Measurements from ENCODE around the gene PCDHA7.
"Not testable (repeated sequence)": the region's sequence is repeated elsewhere in the genome, so short reads cannot be mapped to it uniquely, and the experiment has no call there.

Gene PCDHA7

DNA sequence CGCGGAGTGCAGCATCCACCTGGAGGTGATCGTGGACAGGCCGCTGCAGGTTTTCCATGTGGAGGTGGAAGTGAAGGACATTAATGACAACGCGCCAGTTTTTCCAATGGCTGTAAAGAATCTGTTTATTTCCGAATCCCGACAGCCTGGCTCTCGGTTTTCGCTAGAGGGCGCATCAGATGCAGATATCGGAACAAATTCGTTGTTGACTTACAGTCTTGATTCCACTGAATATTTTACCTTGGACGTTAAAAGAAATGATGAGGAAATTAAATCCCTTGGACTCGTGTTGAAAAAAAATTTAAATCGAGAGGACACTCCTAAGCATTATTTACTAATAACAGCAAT is 32.6 kb upstream of the PCDHA7 start:
- Histone ChIP-seq H3K4me1 (ENCODE audit: control insufficient read depth, insufficient read depth, low read length) (no peaks in the 10 kb centered on the region), H3K9me3 (ENCODE audit: control insufficient read depth, insufficient read depth, low read depth, low read length) (peaks cover 23% of the 10 kb centered on the region), H3K27ac (ENCODE audit: low read depth, low read length) (no peak overlapping the region), H3K36me3 (ENCODE audit: control insufficient read depth, insufficient read depth, low read length) (peaks cover 6% of the 10 kb centered on the region; the same call in 1 of the 2 replicates), H3K27me3 (ENCODE audit: control insufficient read depth, insufficient read depth, low read length) (no peaks in the 10 kb centered on the region), H3K9ac (ENCODE audit: low read length) (no peak overlapping the region), H3K4me3 (ENCODE audit: low read depth, low read length) (peak overlapping the region; percentile 27; the same call in 1 of the 2 replicates)

DNA sequence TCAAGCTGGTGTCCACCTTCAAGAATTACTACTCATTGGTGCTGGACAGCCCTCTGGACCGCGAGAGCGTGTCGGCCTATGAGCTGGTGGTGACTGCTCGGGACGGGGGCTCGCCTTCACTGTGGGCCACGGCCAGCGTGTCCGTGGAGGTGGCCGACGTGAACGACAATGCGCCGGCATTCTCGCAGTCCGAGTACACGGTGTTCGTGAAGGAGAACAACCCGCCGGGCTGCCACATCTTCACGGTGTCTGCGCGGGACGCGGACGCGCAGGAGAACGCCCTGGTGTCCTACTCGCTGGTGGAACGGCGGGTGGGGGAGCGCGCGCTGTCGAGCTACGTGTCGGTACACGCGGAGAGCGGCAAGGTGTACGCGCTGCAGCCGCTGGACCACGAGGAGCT is 31.7 kb upstream of the PCDHA7 start:
- H3K27me3 ChIP-seq (ENCODE audit: control insufficient read depth, insufficient read depth, low read length); H3K9ac ChIP-seq (ENCODE audit: low read length); H3K27ac ChIP-seq (ENCODE audit: low read depth, low read length); H3K36me3 ChIP-seq (ENCODE audit: control insufficient read depth, insufficient read depth, low read length); H3K4me1 ChIP-seq (ENCODE audit: control insufficient read depth, insufficient read depth, low read length); H3K4me3 ChIP-seq (ENCODE audit: low read depth, low read length): not testable (repeated sequence)
- H3K9me3 ChIP-seq (ENCODE audit: control insufficient read depth, insufficient read depth, low read depth, low read length): peaks cover 18% of the 10 kb centered on the region

DNA sequence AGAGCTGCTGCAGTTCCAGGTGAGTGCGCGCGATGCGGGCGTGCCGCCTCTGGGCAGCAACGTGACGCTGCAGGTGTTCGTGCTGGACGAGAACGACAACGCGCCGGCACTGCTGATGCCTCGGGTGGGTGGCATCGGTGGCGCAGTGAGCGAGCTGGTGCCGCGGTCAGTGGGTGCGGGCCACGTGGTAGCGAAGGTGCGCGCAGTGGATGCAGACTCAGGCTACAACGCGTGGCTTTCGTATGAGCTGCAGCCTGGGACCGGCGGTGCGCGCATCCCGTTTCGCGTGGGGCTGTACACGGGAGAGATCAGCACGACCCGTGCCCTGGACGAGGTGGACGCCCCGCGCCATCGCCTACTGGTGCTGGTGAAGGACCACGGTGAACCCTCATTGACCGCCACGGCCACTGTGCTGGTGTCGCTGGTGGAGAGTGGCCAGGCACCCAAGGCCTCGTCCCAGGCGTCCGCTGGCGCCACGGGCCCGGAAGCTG is 31.2 kb upstream of the PCDHA7 start:
- Histone ChIP-seq H3K9me3 (ENCODE audit: control insufficient read depth, insufficient read depth, low read depth, low read length) (peaks cover 18% of the 10 kb centered on the region), H3K36me3 (ENCODE audit: control insufficient read depth, insufficient read depth, low read length) (peaks cover 3% of the 10 kb centered on the region; the same call in 1 of the 2 replicates), H3K4me1 (ENCODE audit: control insufficient read depth, insufficient read depth, low read length) (no peaks in the 10 kb centered on the region), H3K9ac (ENCODE audit: low read length) (no peak overlapping the region), H3K27me3 (ENCODE audit: control insufficient read depth, insufficient read depth, low read length) (no peaks in the 10 kb centered on the region), H3K4me3 (ENCODE audit: low read depth, low read length) (no peak overlapping the region), H3K27ac (ENCODE audit: low read depth, low read length) (no peak overlapping the region)

DNA sequence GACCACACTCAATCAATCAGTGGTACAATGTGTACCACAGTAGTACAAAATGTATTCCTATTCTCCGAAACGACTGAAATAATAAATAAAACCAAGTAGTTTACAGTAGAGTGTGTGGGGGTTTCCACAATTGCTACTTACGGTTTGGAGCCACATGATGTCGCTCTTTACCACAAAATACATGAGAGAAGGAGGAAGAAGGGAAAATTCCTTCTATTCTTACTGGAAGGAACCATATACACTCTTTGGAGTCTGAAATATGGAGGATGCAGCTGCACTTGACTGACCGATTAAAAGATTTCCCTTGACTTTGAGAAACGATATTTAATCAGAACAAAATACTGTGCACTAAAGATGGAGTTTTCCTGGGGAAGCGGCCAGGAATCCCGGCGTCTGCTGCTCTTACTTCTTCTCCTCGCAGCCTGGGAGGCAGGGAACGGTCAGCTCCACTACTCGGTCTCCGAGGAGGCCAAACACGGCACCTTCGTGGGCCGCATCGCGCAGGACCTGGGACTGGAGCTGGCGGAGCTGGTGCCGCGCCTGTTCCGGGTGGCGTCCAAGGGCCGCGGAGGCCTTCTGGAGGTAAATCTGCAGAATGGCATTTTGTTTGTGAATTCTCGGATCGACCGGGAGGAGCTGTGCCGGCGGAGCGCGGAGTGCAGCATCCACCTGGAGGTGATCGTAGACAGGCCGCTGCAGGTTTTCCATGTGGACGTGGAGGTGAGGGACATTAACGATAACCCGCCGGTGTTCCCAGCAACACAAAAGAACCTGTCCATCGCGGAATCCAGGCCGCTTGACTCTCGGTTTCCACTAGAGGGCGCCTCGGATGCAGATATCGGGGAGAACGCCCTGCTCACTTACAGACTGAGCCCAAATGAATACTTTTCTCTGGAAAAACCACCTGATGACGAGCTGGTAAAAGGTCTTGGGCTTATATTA is 27.0 kb upstream of the PCDHA7 start, which contains the start of gene PCDHA4:
Gene PCDHA4, plus strand, starts transcription at position 235 of the 942 bp plus-strand sequence.
- peak within 1 kb of the TSS; percentile 76 for H3K4me3 ChIP-seq (ENCODE audit: low read depth, low read length)
- peaks cover 1% of the 10 kb centered on the region; the same call in 1 of the 2 replicates for H3K36me3 ChIP-seq (ENCODE audit: control insufficient read depth, insufficient read depth, low read length)
- no peak within 1 kb of the TSS for H3K27ac ChIP-seq (ENCODE audit: low read depth, low read length)
- H3K9me3 ChIP-seq (ENCODE audit: control insufficient read depth, insufficient read depth, low read depth, low read length): peaks cover 16% of the 10 kb centered on the region; the same call in 1 of the 2 replicates
- H3K9ac ChIP-seq (ENCODE audit: low read length): peak within 1 kb of the TSS; percentile 72
- no peaks in the 10 kb centered on the region for H3K4me1 ChIP-seq (ENCODE audit: control insufficient read depth, insufficient read depth, low read length)
- no peaks in the 10 kb centered on the region for H3K27me3 ChIP-seq (ENCODE audit: control insufficient read depth, insufficient read depth, low read length)

DNA sequence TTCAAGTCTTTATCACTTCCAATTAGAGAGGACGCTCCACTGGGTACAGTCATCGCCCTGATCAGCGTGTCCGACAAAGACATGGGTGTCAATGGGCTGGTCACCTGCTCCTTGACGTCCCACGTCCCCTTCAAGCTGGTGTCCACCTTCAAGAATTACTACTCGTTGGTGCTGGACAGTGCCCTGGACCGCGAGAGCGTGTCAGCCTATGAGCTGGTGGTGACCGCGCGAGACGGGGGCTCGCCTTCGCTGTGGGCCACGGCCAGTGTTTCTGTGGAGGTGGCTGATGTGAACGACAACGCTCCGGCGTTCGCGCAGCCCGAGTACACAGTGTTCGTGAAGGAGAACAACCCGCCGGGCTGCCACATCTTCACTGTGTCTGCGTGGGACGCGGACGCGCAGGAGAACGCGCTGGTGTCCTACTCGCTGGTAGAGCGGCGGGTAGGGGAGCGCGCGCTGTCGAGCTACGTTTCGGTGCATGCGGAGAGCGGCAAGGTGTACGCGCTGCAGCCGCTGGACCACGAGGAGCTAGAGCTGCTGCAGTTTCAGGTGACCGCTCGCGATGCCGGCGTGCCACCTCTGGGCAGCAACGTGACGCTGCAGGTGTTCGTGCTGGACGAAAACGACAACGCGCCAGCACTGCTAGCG is 25.7 kb upstream of the PCDHA7 start:
- not testable (repeated sequence) for H3K27me3 ChIP-seq (ENCODE audit: control insufficient read depth, insufficient read depth, low read length); H3K9me3 ChIP-seq (ENCODE audit: control insufficient read depth, insufficient read depth, low read depth, low read length)

DNA sequence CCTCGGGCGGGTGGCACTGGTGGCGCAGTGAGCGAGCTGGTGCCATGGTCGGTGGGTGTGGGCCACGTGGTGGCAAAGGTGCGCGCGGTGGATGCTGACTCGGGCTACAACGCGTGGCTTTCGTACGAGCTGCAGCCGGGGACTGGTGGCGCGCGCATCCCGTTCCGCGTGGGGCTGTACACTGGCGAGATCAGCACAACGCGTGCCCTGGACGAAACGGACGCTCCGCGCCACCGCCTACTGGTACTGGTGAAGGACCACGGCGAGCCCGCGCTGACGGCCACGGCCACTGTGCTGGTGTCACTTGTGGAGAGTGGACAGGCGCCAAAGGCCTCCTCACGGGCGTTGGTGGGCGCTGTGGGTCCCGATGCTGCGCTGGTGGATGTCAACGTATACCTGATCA is 25.2 kb upstream of the PCDHA7 start:
- no peaks in the 10 kb centered on the region for H3K27me3 ChIP-seq (ENCODE audit: control insufficient read depth, insufficient read depth, low read length)
- no peaks in the 10 kb centered on the region for H3K36me3 ChIP-seq (ENCODE audit: control insufficient read depth, insufficient read depth, low read length)
- 0 out of 2 replicates have a peak, but pooled peaks cover 2% of the 10 kb centered on the region for H3K9me3 ChIP-seq (ENCODE audit: control insufficient read depth, insufficient read depth, low read depth, low read length)
- no peaks in the 10 kb centered on the region for H3K4me1 ChIP-seq (ENCODE audit: control insufficient read depth, insufficient read depth, low read length)
- H3K9ac ChIP-seq (ENCODE audit: low read length): no peak overlapping the region
- no peak overlapping the region for H3K4me3 ChIP-seq (ENCODE audit: low read depth, low read length)
- H3K27ac ChIP-seq (ENCODE audit: low read depth, low read length): no peak overlapping the region

More for the DNA sequence above, 25.7 kb upstream of the PCDHA7 start:
- not testable (repeated sequence) for H3K36me3 ChIP-seq (ENCODE audit: control insufficient read depth, insufficient read depth, low read length); H3K9ac ChIP-seq (ENCODE audit: low read length); H3K4me1 ChIP-seq (ENCODE audit: control insufficient read depth, insufficient read depth, low read length); H3K27ac ChIP-seq (ENCODE audit: low read depth, low read length); H3K4me3 ChIP-seq (ENCODE audit: low read depth, low read length)

DNA sequence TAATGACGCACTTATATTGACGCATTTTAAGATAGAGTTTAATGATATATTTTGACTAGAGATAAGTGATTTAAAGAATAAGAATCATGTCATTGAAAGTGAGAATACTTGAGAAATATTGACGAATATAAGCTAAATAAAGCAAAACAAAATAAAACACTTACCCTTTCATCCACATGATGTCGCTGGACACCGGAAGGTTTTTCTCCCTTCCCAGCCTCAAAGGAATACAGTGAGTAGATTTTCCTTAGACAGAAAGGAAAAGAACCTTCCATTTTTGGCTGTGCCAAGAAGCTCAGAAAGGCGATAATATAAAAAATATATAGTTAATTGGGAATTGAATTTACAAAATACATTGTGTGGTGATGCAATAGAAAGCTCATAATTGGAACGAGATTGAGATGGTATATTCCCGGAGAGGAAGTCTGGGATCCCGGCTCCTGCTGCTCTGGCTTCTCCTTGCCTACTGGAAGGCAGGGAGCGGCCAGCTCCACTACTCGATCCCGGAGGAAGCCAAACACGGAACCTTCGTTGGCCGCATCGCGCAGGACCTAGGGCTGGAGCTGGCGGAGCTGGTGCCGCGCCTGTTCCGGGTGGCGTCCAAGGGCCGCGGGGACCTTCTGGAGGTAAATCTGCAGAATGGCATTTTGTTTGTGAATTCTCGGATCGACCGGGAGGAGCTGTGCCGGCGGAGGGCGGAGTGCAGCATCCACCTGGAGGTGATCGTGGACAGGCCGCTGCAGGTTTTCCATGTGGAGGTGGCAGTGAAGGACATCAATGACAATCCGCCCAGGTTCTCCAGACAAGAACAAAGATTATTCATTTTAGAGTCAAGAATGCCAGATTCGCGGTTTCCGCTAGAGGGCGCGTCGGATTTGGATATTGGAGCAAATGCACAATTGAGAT is 12.4 kb upstream of the PCDHA7 start, which contains the start of gene PCDHA5:
Gene PCDHA5, plus strand, starts transcription at position 239 of the 906 bp plus-strand sequence.
- Histone ChIP-seq H3K9ac (ENCODE audit: low read length) (no peak within 1 kb of the TSS), H3K4me1 (ENCODE audit: control insufficient read depth, insufficient read depth, low read length) (no peaks in the 10 kb centered on the region), H3K9me3 (ENCODE audit: control insufficient read depth, insufficient read depth, low read depth, low read length) (peaks cover 5% of the 10 kb centered on the region; the same call in 1 of the 2 replicates), H3K27me3 (ENCODE audit: control insufficient read depth, insufficient read depth, low read length) (no peaks in the 10 kb centered on the region), H3K4me3 (ENCODE audit: low read depth, low read length) (peak within 1 kb of the TSS; percentile 38; the same call in 1 of the 2 replicates), H3K27ac (ENCODE audit: low read depth, low read length) (no peak within 1 kb of the TSS), H3K36me3 (ENCODE audit: control insufficient read depth, insufficient read depth, low read length) (no peaks in the 10 kb centered on the region)

DNA sequence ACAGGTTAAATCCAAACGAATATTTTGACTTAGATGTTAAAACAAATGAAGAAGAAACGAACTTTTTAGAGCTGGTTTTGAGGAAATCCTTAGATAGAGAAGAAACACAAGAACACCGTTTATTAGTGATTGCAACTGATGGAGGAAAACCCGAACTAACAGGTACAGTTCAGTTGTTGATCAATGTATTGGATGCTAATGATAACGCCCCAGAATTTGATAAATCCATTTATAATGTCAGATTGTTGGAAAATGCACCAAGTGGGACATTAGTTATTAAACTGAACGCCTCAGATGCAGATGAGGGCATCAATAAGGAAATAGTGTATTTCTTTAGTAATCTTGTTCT is 11.8 kb upstream of the PCDHA7 start:
- Histone ChIP-seq H3K9ac (ENCODE audit: low read length) (no peak overlapping the region), H3K4me1 (ENCODE audit: control insufficient read depth, insufficient read depth, low read length) (no peaks in the 10 kb centered on the region), H3K36me3 (ENCODE audit: control insufficient read depth, insufficient read depth, low read length) (no peaks in the 10 kb centered on the region), H3K4me3 (ENCODE audit: low read depth, low read length) (no peak overlapping the region), H3K27ac (ENCODE audit: low read depth, low read length) (no peak overlapping the region), H3K27me3 (ENCODE audit: control insufficient read depth, insufficient read depth, low read length) (no peaks in the 10 kb centered on the region), H3K9me3 (ENCODE audit: control insufficient read depth, insufficient read depth, low read depth, low read length) (peaks cover 5% of the 10 kb centered on the region; the same call in 1 of the 2 replicates)

DNA sequence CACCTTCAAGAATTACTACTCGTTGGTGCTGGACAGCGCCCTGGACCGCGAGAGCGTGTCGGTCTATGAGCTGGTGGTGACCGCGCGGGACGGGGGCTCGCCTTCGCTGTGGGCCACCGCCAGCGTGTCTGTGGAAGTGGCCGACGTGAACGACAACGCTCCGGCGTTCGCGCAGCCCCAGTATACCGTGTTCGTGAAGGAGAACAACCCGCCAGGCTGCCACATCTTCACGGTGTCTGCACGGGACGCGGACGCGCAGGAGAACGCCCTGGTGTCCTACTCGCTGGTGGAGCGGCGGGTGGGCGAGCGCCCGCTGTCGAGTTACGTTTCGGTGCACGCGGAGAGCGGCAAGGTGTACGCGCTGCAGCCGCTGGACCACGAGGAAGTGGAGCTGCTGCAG is 11.1 kb upstream of the PCDHA7 start:
- H3K36me3 ChIP-seq (ENCODE audit: control insufficient read depth, insufficient read depth, low read length); H3K27me3 ChIP-seq (ENCODE audit: control insufficient read depth, insufficient read depth, low read length); H3K27ac ChIP-seq (ENCODE audit: low read depth, low read length); H3K4me3 ChIP-seq (ENCODE audit: low read depth, low read length); H3K9ac ChIP-seq (ENCODE audit: low read length); H3K9me3 ChIP-seq (ENCODE audit: control insufficient read depth, insufficient read depth, low read depth, low read length); H3K4me1 ChIP-seq (ENCODE audit: control insufficient read depth, insufficient read depth, low read length): not testable (repeated sequence)

DNA sequence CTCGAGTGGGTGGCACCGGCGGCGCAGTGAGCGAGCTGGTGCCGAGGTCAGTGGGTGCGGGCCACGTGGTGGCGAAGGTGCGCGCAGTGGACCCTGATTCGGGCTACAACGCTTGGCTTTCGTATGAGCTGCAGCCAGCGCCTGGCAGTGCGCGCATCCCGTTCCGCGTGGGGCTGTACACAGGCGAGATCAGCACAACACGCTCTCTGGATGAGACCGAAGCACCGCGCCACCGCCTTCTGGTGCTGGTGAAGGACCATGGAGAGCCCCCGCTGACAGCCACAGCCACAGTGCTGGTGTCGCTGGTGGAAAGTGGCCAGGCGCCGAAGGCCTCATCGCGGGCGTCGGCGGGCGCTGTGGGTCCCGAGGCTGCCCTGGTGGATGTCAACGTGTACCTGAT is 10.6 kb upstream of the PCDHA7 start:
- no peaks in the 10 kb centered on the region for H3K27me3 ChIP-seq (ENCODE audit: control insufficient read depth, insufficient read depth, low read length)
- H3K9me3 ChIP-seq (ENCODE audit: control insufficient read depth, insufficient read depth, low read depth, low read length): peaks cover 5% of the 10 kb centered on the region; the same call in 1 of the 2 replicates
- no peaks in the 10 kb centered on the region for H3K36me3 ChIP-seq (ENCODE audit: control insufficient read depth, insufficient read depth, low read length)
- H3K27ac ChIP-seq (ENCODE audit: low read depth, low read length): no peak overlapping the region
- H3K4me3 ChIP-seq (ENCODE audit: low read depth, low read length): no peak overlapping the region
- no peak overlapping the region for H3K9ac ChIP-seq (ENCODE audit: low read length)
- H3K4me1 ChIP-seq (ENCODE audit: control insufficient read depth, insufficient read depth, low read length): no peaks in the 10 kb centered on the region

All from HUES6 (cell line).